PFSK-1 (cell line): ENCODE results near the gene GSTP1.

Source experiments
- POLR2AphosphoS5 ChIP-seq: IDR thresholded peaks from 2 replicates; pipeline ENCODE4 v1.6.1; 2012; ENCODE audit warnings: low read depth, mild to moderate bottlenecking, control low read depth, low read length, moderate library complexity
- REST ChIP-seq, 2 experiments: IDR thresholded peaks; 2 replicates each; pipeline versions ENCODE4 v1.6.1 to v1.8.0; 2011 to 2012; ENCODE audit warnings: low read depth in 2 of 2, low read length in 2 of 2, control low read depth in 1 of 2, inconsistent platforms in 1 of 2, mild to moderate bottlenecking in 1 of 2, moderate library complexity in 1 of 2; ENCODE audit not compliant: insufficient read depth in 1 of 2

DNA sequence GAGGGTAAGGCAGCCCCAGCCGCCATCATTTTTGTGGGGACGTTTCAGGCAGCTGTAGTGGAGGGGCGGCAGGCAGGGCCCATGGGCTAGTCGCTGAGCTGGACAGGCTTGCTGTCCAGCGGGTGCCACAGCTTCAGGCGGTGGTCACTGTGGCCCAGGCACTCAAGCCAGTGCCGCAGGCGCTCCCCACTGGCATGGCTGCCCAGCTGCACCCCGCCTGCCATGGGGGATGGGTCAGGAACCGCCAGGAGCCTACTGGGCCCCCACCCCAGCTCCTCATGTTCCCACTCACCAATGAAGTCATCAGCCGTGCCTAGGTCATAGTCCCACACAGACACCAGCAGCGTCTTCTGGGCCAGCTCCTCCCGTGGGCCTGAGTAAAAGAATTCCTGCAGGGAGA lies 29.1 kb downstream of the GSTP1 start:
- TF ChIP-seq REST (IDR thresholded peaks at IDR 0.05; ENCODE audit: insufficient read depth in 1 of 2, low read depth in 2 of 2, low read length in 2 of 2) = no peak
- no peak for TF ChIP-seq POLR2AphosphoS5
